ENCODE data around the gene VPS13D. TPM values are rescaled to one million over a fixed set of nuclear protein-coding genes. Genes with fewer than 3 reads are reported as not detected.
"Not testable (repeated sequence)": the region's sequence is repeated elsewhere in the genome, so short reads cannot be mapped to it uniquely, and the experiment has no call there.

The VPS13D gene
- total RNA-seq, 2 experiments from 2014 or later = 25.0 to 25.4 TPM

DNA sequence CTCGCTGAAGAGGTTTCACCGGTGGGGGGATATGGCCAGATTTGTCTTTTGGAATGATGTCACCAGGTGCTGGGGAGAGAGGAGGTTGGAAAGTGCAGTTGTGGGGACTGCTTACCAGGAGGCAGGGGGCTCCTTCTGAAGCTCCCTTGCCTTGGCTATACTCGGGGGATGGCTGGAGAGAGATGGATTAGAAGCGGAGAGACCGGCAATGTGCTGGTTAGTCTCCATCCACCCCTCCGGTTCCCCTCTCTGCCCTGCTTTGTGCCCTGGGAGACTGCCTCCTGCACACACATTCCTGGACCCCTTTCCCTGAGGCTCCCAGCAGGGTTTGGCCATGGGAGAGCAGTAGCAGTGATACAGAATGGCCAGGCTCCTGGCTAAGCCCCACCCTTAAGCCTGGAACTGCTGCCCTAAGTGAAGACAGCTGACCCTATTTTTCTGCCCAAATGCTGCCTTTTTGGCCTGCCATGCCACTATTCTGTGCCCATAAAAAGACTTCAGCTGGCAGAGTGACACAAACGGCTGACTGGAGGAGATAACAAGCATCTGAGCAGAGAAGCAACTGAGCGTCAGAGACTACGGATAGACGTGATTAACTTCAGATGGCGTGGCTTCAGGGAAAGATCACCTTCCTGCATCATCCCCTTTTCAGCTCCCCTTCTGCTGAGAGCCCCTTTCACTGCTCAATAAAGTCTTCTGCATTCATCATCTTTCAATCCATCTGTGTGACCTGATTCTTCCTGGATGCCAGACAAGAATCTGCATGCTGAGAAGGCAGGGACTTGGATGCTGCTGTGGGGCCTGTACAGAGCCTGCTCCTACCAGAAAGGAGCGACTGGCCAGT, 14.5 kb upstream of the VPS13D start:
- no peaks in the 10 kb centered on the region for H3K36me3 Mint-ChIP-seq
- no peak for DNase-seq
- no peaks in the 10 kb centered on the region for H3K27me3 Mint-ChIP-seq
- no peak overlapping the region for H3K27ac Mint-ChIP-seq
- intact Hi-C loops (cut with micrococcal nuclease) = no loop called here
- H3K4me1 Mint-ChIP-seq (ENCODE audit: low read depth) = peaks cover 7% of the 10 kb centered on the region
- H3K9me3 Mint-ChIP-seq = no peaks in the 10 kb centered on the region
- H3K4me3 Mint-ChIP-seq = no peak overlapping the region
- CTCF ChIA-PET = interaction anchor here (0.7 to 4.2 kb wide), 3 partner anchors 92 to 102 kb away, joined by 3 to 37 read pairs (median 3); no protein-coding TSS in a partner anchor
- POLR2A ChIA-PET = no interaction called here

GRCh38 chr1:12219800-12220199, 10.0 kb upstream of the VPS13D start:
- Mint-ChIP-seq H3K4me1 (ENCODE audit: low read depth) (no peaks in the 10 kb centered on the region), H3K36me3 (no peaks in the 10 kb centered on the region), H3K4me3 (no peak overlapping the region), H3K9me3 (peaks cover 5% of the 10 kb centered on the region), H3K27me3 (no peaks in the 10 kb centered on the region), H3K27ac (no peak overlapping the region)
- DNase-seq = no peak
- intact Hi-C loops (cut with micrococcal nuclease) = no loop called here
- ChIA-PET POLR2A (interaction anchor here (0.5 kb wide), 1 partner anchor 1531 kb away, joined by 5 read pairs; no protein-coding TSS in a partner anchor), CTCF (interaction anchor here (5.2 kb wide), 1 partner anchor 95 kb away, joined by 26 read pairs; no protein-coding TSS in a partner anchor)

DNA sequence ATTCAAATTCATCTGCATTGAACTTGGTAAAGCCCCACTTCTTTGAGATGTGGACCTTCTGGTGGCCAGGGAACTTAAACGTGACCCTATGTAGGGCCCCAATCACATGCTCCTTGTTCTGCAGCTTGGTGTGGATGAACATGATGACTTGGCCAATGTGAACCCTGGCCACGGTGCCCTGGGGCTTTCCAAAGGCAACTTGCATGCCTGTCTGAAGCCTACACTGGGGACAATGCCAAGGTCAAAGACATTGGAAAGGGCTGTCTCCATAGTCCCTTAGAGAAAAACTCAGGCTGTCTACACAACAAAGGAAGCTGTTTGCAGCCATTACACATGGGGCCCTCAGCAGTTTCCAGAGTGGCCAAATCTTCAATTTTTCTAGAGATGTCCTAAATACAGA, 8.9 kb upstream of the VPS13D start:
- peaks cover 5% of the 10 kb centered on the region for H3K9me3 Mint-ChIP-seq
- no peak for DNase-seq
- ChIA-PET CTCF (interaction anchor here (0.6 to 5.2 kb wide), 3 partner anchors 10 to 96 kb away, joined by 3 to 26 read pairs (median 3); no protein-coding TSS in a partner anchor), POLR2A (no interaction called here)
- intact Hi-C loops (cut with micrococcal nuclease) = no loop called here
- H3K4me3 Mint-ChIP-seq = no peak overlapping the region
- H3K27me3 Mint-ChIP-seq = no peaks in the 10 kb centered on the region
- no peaks in the 10 kb centered on the region for H3K4me1 Mint-ChIP-seq (ENCODE audit: low read depth)
- H3K36me3 Mint-ChIP-seq = no peaks in the 10 kb centered on the region
- no peak overlapping the region for H3K27ac Mint-ChIP-seq

GRCh38 chr1:12222700-12223099, 7.1 kb upstream of the VPS13D start:
- H3K9me3 Mint-ChIP-seq; H3K4me3 Mint-ChIP-seq; intact Hi-C loops (cut with micrococcal nuclease); H3K27me3 Mint-ChIP-seq; DNase-seq; POLR2A ChIA-PET; H3K4me1 Mint-ChIP-seq (ENCODE audit: low read depth); H3K36me3 Mint-ChIP-seq; H3K27ac Mint-ChIP-seq: not testable (repeated sequence)
- CTCF ChIA-PET = interaction anchor here (0.6 kb wide), 1 partner anchor 72 kb away, joined by 4 read pairs; no protein-coding TSS in a partner anchor

GRCh38 chr1:12224092-12224491, 5.7 kb upstream of the VPS13D start:
- DNase-seq; POLR2A ChIA-PET; H3K4me1 Mint-ChIP-seq (ENCODE audit: low read depth); H3K27me3 Mint-ChIP-seq; CTCF ChIA-PET; H3K27ac Mint-ChIP-seq; H3K4me3 Mint-ChIP-seq; intact Hi-C loops (cut with micrococcal nuclease); H3K9me3 Mint-ChIP-seq; H3K36me3 Mint-ChIP-seq: not testable (repeated sequence)

- peaks cover 20% of the 10 kb centered on the region for H3K4me1 Mint-ChIP-seq (ENCODE audit: low read depth)
- no peaks in the 10 kb centered on the region for H3K36me3 Mint-ChIP-seq
- DNase-seq = no peak
- H3K4me3 Mint-ChIP-seq = no peak overlapping the region
- ChIA-PET POLR2A (no interaction called here), CTCF (interaction anchor here (0.5 to 6.5 kb wide), 10 partner anchors 19 to 430 kb away, joined by 3 to 44 read pairs (median 4); no protein-coding TSS in a partner anchor)
- H3K27me3 Mint-ChIP-seq = no peaks in the 10 kb centered on the region
- intact Hi-C loops (cut with micrococcal nuclease) = no loop called here
- H3K9me3 Mint-ChIP-seq = no peaks in the 10 kb centered on the region
- H3K27ac Mint-ChIP-seq = no peak overlapping the region
These were observed 851 bp upstream of the VPS13D start for GRCh38 chr1:12228979-12229378.

GRCh38 chr1:12229386-12229834, 420 bp upstream of the VPS13D start:
- H3K9me3 Mint-ChIP-seq = no peaks in the 10 kb centered on the region
- DNase-seq = no peak
- no peak overlapping the region for H3K27ac Mint-ChIP-seq
- CTCF ChIA-PET = interaction anchor here (0.8 to 6.5 kb wide), 9 partner anchors 19 to 430 kb away, joined by 3 to 44 read pairs (median 3); no protein-coding TSS in a partner anchor
- H3K4me3 Mint-ChIP-seq = peak overlapping the region; percentile 49
- H3K4me1 Mint-ChIP-seq (ENCODE audit: low read depth) = peaks cover 23% of the 10 kb centered on the region
- intact Hi-C loops (cut with micrococcal nuclease) = no loop called here
- H3K27me3 Mint-ChIP-seq = no peaks in the 10 kb centered on the region
- H3K36me3 Mint-ChIP-seq = no peaks in the 10 kb centered on the region
- POLR2A ChIA-PET = no interaction called here

- Mint-ChIP-seq H3K4me3 (peak overlapping the region; percentile 81), H3K27me3 (no peaks in the 10 kb centered on the region), H3K36me3 (peaks cover 8% of the 10 kb centered on the region), H3K4me1 (ENCODE audit: low read depth) (peaks cover 23% of the 10 kb centered on the region), H3K9me3 (no peaks in the 10 kb centered on the region), H3K27ac (peak overlapping the region; percentile 45)
- intact Hi-C loops (cut with micrococcal nuclease) = no loop called here
- peak; percentile 27 for DNase-seq
- ChIA-PET POLR2A (no interaction called here), CTCF (interaction anchor here (1.1 to 6.5 kb wide), 5 partner anchors 13 to 390 kb away, joined by 3 to 44 read pairs (median 3); partner anchors contain the start of gene MFN2)
These were observed 882 bp downstream of the VPS13D start for GRCh38 chr1:12230549-12231275.

- intact Hi-C loops (cut with micrococcal nuclease) = no loop called here
- ChIA-PET POLR2A (no interaction called here), CTCF (interaction anchor here (1.1 to 6.5 kb wide), 5 partner anchors 12 to 389 kb away, joined by 3 to 44 read pairs (median 3); partner anchors contain the start of gene MFN2)
- DNase-seq = no peak
- Mint-ChIP-seq H3K36me3 (peaks cover 12% of the 10 kb centered on the region), H3K4me3 (peak overlapping the region; percentile 81), H3K4me1 (ENCODE audit: low read depth) (peaks cover 23% of the 10 kb centered on the region), H3K27me3 (no peaks in the 10 kb centered on the region), H3K9me3 (no peaks in the 10 kb centered on the region), H3K27ac (peak overlapping the region; percentile 33)
These were observed 1.4 kb downstream of the VPS13D start for GRCh38 chr1:12231276-12231595.

- Mint-ChIP-seq H3K4me1 (ENCODE audit: low read depth) (peaks cover 23% of the 10 kb centered on the region), H3K9me3 (no peaks in the 10 kb centered on the region), H3K36me3 (peaks cover 14% of the 10 kb centered on the region), H3K27ac (peak overlapping the region; percentile 39), H3K4me3 (no peak overlapping the region), H3K27me3 (no peaks in the 10 kb centered on the region)
- ChIA-PET CTCF (interaction anchor here (1.8 to 6.5 kb wide), 2 partner anchors 107 to 388 kb away, joined by 5 to 44 read pairs; no protein-coding TSS in a partner anchor), POLR2A (no interaction called here)
- intact Hi-C loops (cut with micrococcal nuclease) = no loop called here
- DNase-seq = peak; percentile 49
These were observed 2.4 kb downstream of the VPS13D start for GRCh38 chr1:12232221-12232620.

DNA sequence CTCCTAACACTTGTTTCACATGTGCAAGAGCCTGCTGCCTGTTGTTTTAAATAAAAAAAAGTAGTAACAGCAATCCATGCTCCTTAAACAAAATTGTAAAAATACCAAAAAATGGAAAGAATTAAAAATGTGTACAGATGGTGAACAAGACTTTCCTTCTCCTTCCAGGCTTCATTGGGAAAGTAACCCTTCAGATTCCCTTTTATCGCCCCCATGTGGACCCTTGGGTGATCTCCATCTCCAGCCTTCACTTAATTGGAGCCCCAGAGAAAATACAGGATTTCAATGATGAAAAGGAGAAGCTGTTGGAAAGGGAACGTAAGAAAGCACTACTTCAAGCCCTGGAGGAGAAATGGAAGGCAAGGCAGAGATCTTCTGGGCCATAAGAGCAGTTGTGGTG, 14.2 kb downstream of the VPS13D start:
- POLR2A ChIA-PET = no interaction called here
- H3K27ac Mint-ChIP-seq = peak overlapping the region; percentile 29
- DNase-seq = peak; percentile 12
- peaks cover 8% of the 10 kb centered on the region for H3K4me1 Mint-ChIP-seq (ENCODE audit: low read depth)
- no peaks in the 10 kb centered on the region for H3K27me3 Mint-ChIP-seq
- H3K9me3 Mint-ChIP-seq = no peaks in the 10 kb centered on the region
- H3K36me3 Mint-ChIP-seq = peaks cover 8% of the 10 kb centered on the region
- CTCF ChIA-PET = interaction anchor here (0.6 to 4.7 kb wide), 10 partner anchors 10 to 125 kb away, joined by 3 to 40 read pairs (median 4); no protein-coding TSS in a partner anchor
- no peak overlapping the region for H3K4me3 Mint-ChIP-seq
- intact Hi-C loops (cut with micrococcal nuclease) = no loop called here

DNA sequence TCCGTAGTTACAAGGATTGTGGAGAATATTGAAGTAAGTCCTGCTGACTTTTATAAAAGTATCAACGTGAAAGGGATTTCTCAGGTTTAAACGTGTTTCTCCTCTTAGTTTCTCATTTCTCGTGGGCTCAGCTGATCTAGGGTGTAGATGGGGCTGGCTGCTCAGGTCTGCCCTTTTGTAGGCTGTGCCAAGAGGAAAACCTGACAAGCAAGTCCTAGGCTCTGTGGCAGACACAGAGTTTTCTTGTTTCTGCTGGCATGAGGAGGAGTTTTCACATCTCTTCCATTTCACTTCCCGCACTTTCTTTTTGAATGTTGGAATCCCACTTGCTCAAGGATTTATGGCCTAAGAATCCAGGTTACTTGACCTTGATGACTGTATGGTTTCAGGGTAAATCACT, 14.8 kb downstream of the VPS13D start:
- ChIA-PET POLR2A (no interaction called here), CTCF (interaction anchor here (0.6 to 4.7 kb wide), 9 partner anchors 10 to 126 kb away, joined by 3 to 40 read pairs (median 5); no protein-coding TSS in a partner anchor)
- Mint-ChIP-seq H3K9me3 (no peaks in the 10 kb centered on the region), H3K27me3 (no peaks in the 10 kb centered on the region), H3K36me3 (peaks cover 12% of the 10 kb centered on the region), H3K4me3 (no peak overlapping the region), H3K27ac (no peak overlapping the region), H3K4me1 (ENCODE audit: low read depth) (peaks cover 7% of the 10 kb centered on the region)
- DNase-seq = no peak
- intact Hi-C loops (cut with micrococcal nuclease) = no loop called here
